HG03196 (cell line): ENCODE results near the gene OR2AP1.
"Not testable (repeated sequence)": the region's sequence is repeated elsewhere in the genome, so short reads cannot be mapped to it uniquely, and the experiment has no call there.

Source experiments
- ATAC-seq: cut with Tn5 transposase; IDR thresholded peaks from one replicate; pipeline ENCODE4 v1.9.1; 2021; ENCODE audit not compliant: unreplicated experiment

OR2AP1 gene

DNA sequence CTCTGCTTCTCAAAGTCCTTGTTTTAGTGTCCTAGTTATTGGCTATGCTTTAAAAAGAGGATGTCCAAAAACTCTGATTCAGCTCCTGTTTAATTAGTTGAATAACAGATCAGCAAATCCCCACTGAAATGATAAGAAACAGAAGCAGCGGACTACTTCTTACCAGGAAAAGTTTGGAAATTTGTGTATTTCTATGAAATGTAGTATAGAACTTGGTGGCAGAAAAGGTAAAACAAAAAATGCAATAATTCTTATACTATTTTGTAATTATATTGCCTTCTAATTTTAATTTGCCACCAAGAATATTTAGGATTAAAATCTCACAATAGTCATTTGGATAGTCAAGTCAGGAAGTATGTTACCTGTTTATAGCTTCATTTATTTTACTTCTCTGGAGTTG lies at the start of gene OR2AP1:
Gene OR2AP1, plus strand, starts transcription at position 301 of the 400 bp plus-strand sequence. CDS start 1,947 bp downstream, outside the sequence.
- ATAC-seq: no peak

DNA sequence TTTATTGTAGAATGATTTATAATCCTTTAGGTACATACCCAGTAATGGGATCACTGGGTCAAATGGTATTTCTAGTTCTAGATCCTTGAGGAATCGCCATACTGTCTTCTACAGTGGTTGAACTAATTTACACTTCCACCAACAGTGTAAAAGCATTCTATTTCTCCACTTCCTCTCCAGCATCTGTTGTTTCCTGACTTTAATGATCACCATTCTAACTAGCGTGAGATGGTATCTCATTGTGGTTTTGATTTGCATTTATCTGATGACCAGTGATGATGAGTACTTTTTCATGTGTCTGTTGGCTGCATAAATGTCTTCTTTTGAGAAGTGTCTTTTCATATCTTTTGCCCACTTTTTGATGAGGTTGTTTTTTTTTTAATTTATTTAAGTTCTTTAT lies 24.0 kb upstream of the OR2AP1 start:
- not testable (repeated sequence) for ATAC-seq

DNA sequence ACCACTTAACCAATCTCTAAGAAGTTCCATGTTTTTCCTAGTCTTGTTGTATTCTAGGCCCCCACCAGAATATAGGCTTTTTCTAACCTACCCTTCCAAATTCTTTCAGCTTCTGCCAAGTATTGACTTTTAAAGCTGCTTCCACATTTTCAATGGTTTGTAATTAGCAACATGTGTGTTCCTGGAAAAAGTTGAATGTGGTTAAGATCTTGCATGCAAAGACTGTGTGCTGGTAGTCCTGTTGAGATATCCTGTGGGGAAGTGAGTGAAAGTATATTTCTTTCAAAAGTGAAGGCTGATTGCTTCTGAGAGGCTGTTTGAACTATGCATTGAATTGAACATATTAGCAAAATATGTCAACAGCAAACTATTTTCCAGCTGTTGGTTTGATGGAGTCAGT lies 23.5 kb upstream of the OR2AP1 start:
- no peak for ATAC-seq

GRCh38 chr12:55549302-55549701 lies 23.0 kb upstream of the OR2AP1 start, which contains the start of gene OR6C4:
Gene OR6C4, plus strand, starts transcription at chr12:55549602. Its CDS starts 1,625 bp downstream, at chr12:55551227.
- ATAC-seq: no peak

DNA sequence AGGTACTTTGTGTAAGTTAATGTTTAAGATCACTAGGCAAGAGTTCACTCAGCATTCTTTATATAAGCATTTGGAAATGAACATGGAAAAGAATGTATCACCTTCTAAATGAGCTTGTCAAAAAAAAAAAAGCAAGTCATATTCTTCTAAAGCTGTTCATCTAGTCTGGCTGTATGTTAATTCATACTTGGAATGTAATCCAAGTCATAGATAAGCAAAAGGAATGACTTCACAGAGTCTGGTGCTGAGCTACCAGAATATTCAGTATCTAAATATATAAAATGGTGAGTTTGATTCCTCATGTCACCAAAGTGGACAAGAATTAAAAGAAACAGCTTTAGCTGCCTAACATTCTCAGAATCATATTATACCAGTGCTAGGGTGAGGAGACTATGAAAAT lies 18.0 kb upstream of the OR2AP1 start:
- ATAC-seq: no peak

- ATAC-seq: not testable (repeated sequence)
Observed at GRCh38 chr12:55570060-55570459, 2.2 kb upstream of the OR2AP1 start.

GRCh38 chr12:55570689-55571088 lies 1.6 kb upstream of the OR2AP1 start:
- ATAC-seq: not testable (repeated sequence)

DNA sequence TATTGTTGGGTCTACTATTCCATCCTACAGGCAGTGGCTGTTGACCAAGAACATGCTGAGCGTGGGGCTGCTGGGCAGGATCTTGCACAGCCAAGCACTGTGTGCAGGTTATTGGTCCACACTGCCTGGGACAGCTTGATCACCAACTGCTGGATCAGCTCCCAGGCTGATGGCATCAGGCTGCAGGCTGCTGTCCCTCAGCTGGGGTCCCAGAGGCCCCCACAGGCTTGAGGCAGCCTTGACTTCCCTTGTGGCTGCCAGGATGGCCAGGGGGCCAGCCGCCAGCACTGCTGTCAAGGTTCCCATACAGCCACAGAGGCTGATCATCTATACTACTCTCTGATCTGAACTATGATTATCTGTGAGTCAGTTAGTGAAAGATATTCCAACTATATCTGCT lies 9.8 kb downstream of the OR2AP1 start:
- no peak for ATAC-seq

- no peak for ATAC-seq
Observed at GRCh38 chr12:55585817-55586216, 13.5 kb downstream of the OR2AP1 start.

DNA sequence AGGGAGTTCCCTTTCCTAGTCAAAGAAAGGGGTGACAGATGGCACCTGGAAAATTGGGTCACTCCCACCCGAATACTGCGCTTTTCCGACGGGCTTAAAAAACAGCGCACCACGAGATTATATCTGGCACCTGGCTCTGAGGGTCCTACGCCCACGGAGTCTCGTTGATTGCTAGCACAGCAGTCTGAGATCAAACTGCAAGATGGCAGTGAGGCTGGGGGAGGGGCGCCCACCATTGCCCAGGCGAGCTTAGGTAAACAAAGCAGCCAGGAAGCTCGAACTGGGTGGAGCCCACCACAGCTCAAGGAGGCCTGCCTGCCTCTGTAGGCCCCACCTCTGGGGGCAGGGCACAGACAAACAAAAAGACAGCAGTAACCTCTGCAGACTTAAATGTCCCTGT lies 17.9 kb downstream of the OR2AP1 start:
- not testable (repeated sequence) for ATAC-seq

GRCh38 chr12:55607821-55608594 lies 35.7 kb downstream of the OR2AP1 start:
- no peak for ATAC-seq

DNA sequence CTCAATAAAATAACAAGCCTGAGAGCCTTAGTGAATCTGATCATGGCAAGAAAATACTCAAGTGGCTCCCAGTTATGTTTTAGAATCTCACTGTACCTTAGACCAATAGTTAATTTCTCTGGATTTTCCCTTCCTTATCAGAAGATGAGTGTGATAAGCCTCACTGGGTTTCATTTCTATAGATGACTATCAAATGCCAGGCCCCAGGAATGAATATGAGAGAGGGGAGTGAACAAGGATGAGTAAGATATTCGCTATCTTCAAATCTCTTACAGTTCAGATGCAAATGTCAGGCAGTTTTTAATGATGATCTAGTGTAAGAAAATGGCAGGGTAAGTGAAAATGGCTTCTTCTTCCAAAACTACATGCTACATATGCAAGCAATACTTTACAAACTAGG lies 38.3 kb downstream of the OR2AP1 start:
- ATAC-seq: no peak

DNA sequence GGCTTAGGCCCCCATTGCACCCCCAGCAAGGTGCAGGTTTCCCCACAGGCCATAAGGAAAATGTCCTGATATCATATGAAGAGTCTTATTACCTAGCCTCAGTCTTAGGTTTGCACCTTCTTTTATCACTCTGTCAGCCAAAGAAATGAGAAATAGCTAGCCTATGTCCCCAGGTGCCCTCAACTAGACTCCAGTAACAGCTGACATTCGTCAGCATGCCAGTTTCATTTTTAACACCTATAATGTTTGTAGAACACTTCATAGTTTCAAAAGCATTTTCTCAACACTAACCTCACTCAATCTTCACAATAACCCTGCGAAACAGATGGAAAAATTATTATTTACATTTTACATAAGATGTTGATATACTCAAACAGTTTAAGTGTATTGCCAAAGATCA lies 40.4 kb downstream of the OR2AP1 start:
- ATAC-seq: no peak

DNA sequence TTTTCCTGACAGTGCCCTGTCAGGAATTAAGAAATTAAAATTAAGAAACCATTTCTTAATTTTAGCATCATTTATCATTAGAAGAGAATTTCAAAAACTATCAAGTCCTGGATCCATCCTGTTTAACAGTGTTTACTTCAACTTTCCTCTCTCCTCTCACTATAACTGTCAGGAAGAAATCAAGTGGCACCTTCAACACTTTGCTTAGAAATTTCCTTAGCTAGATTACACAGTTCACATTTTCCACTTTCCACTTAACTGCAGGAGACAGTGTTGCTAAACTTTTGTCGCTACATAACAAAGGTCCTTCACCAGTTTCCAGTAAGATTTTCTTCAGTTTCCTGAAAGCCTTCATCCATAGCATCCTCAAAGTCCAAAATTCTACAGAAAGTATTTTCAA lies 42.5 kb downstream of the OR2AP1 start:
- no peak for ATAC-seq

DNA sequence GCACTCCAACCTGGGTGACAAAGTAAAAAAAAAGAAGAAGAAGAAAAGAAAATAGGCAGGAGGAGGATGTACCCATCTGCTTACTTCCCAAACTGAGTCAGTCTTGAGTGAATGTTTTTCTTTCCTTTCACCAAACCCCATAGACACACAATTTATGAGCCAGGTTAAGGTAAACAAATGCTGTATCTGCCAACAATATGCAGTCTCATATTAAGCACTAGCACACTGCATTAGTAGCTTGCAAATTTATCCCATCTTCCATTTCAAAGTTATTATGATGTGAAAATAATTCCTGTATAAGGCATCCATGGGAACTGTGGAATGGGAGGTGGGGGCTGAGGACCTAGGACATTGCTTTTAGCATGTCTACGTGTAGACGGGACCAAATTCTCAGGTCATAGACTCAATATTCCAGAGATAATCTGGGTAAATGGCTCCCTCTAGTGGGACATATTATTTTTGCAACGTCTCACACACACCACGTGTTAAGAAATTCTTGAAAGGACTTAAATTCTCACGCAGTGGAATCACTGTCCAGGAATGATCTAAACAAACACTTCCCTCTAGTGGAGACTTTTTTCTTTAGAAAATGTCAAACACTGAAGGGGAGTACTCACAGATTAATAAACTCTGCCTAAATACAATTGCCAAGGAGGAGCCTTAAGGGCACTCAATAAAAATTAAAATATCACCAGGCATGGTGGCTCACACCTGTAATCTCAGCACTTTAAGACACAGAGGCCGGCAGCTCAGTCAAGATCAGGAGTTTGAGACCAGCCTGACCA lies 47.3 kb downstream of the OR2AP1 start:
- ATAC-seq: peak; percentile 77

DNA sequence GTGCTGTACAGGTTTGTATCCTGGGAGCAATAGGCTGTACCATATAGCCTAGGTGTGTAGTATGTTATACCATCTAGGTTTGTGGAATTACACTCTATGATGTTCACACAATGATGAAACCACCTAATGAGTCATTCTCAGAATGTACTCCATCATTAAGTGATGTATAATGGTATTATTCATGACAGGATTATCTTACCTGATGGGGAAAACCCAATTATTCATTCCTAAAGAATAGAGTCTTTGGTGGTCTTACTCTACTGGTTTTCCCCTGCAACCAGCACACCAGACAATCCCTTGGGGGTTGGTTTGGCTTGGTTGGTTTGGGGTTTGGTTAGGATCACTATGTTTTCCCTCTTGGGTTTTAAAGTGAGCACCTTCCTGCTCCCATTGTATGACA lies 51.8 kb downstream of the OR2AP1 start:
- peak; percentile 60 for ATAC-seq
